ENCODE results near the gene NR1I3.

NR1I3 gene

GRCh38 chr1:161195171-161195570, 42.8 kb downstream of the NR1I3 start:
- no peak for DNase-seq (ENCODE audit: low spot score)

- DNase-seq (ENCODE audit: low spot score): no peak
Measured at GRCh38 chr1:161193561-161194235, 44.3 kb downstream of the NR1I3 start.

- DNase-seq (ENCODE audit: low spot score): peak; percentile 83
Measured at GRCh38 chr1:161192476-161193465, 45.2 kb downstream of the NR1I3 start.

- DNase-seq (ENCODE audit: low spot score): no peak
Measured at GRCh38 chr1:161191971-161192370, 46.0 kb downstream of the NR1I3 start.

GRCh38 chr1:161190962-161191521, 47.0 kb downstream of the NR1I3 start:
- DNase-seq (ENCODE audit: low spot score): no peak

GRCh38 chr1:161189036-161189435, 49.0 kb downstream of the NR1I3 start:
- no peak for DNase-seq (ENCODE audit: low spot score)

- no peak for DNase-seq (ENCODE audit: low spot score)
Measured at GRCh38 chr1:161188381-161188780, 49.6 kb downstream of the NR1I3 start.

GRCh38 chr1:161187311-161187710, 50.7 kb downstream of the NR1I3 start:
- DNase-seq (ENCODE audit: low spot score): no peak

- peak; percentile 77 for DNase-seq (ENCODE audit: low spot score)
Measured at GRCh38 chr1:161185732-161186311, 52.2 kb downstream of the NR1I3 start.

GRCh38 chr1:161185282-161185682, 52.7 kb downstream of the NR1I3 start:
- DNase-seq (ENCODE audit: low spot score): peak; percentile 88

- DNase-seq (ENCODE audit: low spot score): no peak
Measured at GRCh38 chr1:161182214-161182613, 55.8 kb downstream of the NR1I3 start.

- DNase-seq (ENCODE audit: low spot score): no peak
Measured at GRCh38 chr1:161180639-161181038, 57.4 kb downstream of the NR1I3 start.

GRCh38 chr1:161179698-161180097, 58.3 kb downstream of the NR1I3 start:
- no peak for DNase-seq (ENCODE audit: low spot score)

Data from germinal center (tissue), 1 donor.